Upper lobe of left lung (tissue), 6 donors: ENCODE data around the gene TBC1D5. TPM values are rescaled to one million over a fixed set of nuclear protein-coding genes. Genes with fewer than 3 reads are reported as not detected.

ENCODE experiments used
- ATAC-seq, 2 donors: fragments of 200-7000 bp; cut with Tn5 transposase; one replicate each; pipeline ENCODE4 v1.9.1; 2022; ENCODE audit warnings: mild to moderate bottlenecking in 2 of 2, moderate library complexity in 2 of 2; ENCODE audit not compliant: low FRiP score in 2 of 2
- DNase-seq, 2 donors: peaks; one replicate each; pipeline ENCODE4 v3.0.0-alpha.2; 2019 to 2020
- H3K27ac ChIP-seq, 4 donors: fragments of 200-600 bp; sonication (generic); one replicate each; pipeline ENCODE4 v1.5.1; 2016 to 2019
- H3K27me3 ChIP-seq, 4 donors: fragments of 200-600 bp; sonication (generic); one replicate each; pipeline ENCODE4 v1.5.1; 2017 to 2019
- H3K36me3 ChIP-seq, 4 donors: fragments of 200-600 bp; sonication (generic); one replicate each; pipeline ENCODE4 v1.5.1; 2016 to 2019
- H3K4me1 ChIP-seq, 4 donors: fragments of 200-600 bp; sonication (generic); one replicate each; pipeline ENCODE4 v1.5.1; 2018 to 2019
- H3K4me3 ChIP-seq, 4 donors: fragments of 200-600 bp; sonication (generic); one replicate each; pipeline ENCODE4 v1.5.1; 2017 to 2019; ENCODE audit warnings: mild to moderate bottlenecking in 2 of 4, moderate library complexity in 1 of 4
- H3K9me3 ChIP-seq, 4 donors: fragments of 200-600 bp; sonication (generic); one replicate each; pipeline ENCODE4 v1.5.1; 2018 to 2019
- CTCF ChIP-seq, 6 experiments: fragments of 450-650 bp in 4 of 6; fragments of 200-600 bp in 2 of 6; sonication (generic) in 2 of 6; IDR thresholded peaks; one replicate each; pipeline ENCODE4 v1.5.1; 2016 to 2019; ENCODE audit warnings: antibody characterized with exemption in 6 of 6
- EP300 ChIP-seq, 4 donors: sonication (generic); formaldehyde crosslinking; IDR thresholded peaks; one replicate each; pipeline ENCODE4 v1.5.1; 2017; ENCODE audit warnings: antibody characterized with exemption in 4 of 4, control low read depth in 2 of 4
- POLR2A ChIP-seq, 4 donors: fragments of 450-650 bp; IDR thresholded peaks; one replicate each; pipeline ENCODE4 v1.5.1; 2016 to 2017; ENCODE audit warnings: antibody characterized with exemption in 4 of 4, mild to moderate bottlenecking in 2 of 4
- POLR2AphosphoS5 ChIP-seq, 2 donors: sonication (generic); formaldehyde crosslinking; IDR thresholded peaks; one replicate each; pipeline ENCODE4 v1.5.1; 2017; ENCODE audit warnings: antibody characterized with exemption in 2 of 2
- WGBS, 2 donors: methylation state at CpG; one replicate each; pipeline ENCODE4 v1.1.5; 2017 to 2018; 5-methylcytosine and 5-hydroxymethylcytosine counted together
- total RNA-seq, 6 donors: library from RNA; depleted of rRNA in 4 of 6; stranded (reverse); fragments of >200 nt in 4 of 6; gene quantifications; one replicate each; pipeline versions ENCODE4 v1.1.0 to v1.2.1, GENCODE V29; 2016 to 2021
- donor health status: DM: no; HTN: no; CAD: no; lungs with moderate emphysema.
- donor health status: DM: no; HTN: yes; CAD: no; lungs with severe emphysema.

TBC1D5 gene
- total RNA-seq, 6 donors from 2014 or later, result 53.0 to 135 (median 63.3) TPM

- ATAC-seq (no peak), DNase-seq (no peak)
- H3K27me3 ChIP-seq, result no peaks in the 10 kb centered on the region
- H3K27ac ChIP-seq, result no peak overlapping the region
- no peak overlapping the region for H3K4me3 ChIP-seq
- H3K4me1 ChIP-seq, result no peaks in the 10 kb centered on the region
- H3K36me3 ChIP-seq, result no peaks in the 10 kb centered on the region
- TF ChIP-seq CTCF (IDR thresholded peaks at IDR 0.05) (no peak), POLR2A (IDR thresholded peaks at IDR 0.05) (no peak), POLR2AphosphoS5 (IDR thresholded peaks at IDR 0.05) (no peak), EP300 (IDR thresholded peaks at IDR 0.05) (no peak)
- no peaks in the 10 kb centered on the region for H3K9me3 ChIP-seq
- WGBS, 2 donors, result 93 to 100% methylated on average over 1 of the region's 1 CpG
These were observed 412.5 kb downstream of the TBC1D5 start for GRCh38 chr3:17329927-17330326.

- 37 to 51% methylated on average over 5 of the region's 5 CpGs for WGBS, 2 donors
- no peaks in the 10 kb centered on the region for H3K36me3 ChIP-seq
- no peak overlapping the region for H3K4me3 ChIP-seq
- no peak for ATAC-seq
- DNase-seq, result no peak
- no peak for TF ChIP-seq POLR2A (IDR thresholded peaks at IDR 0.05)
- no peaks in the 10 kb centered on the region for H3K27me3 ChIP-seq
- peaks cover 0 to 7% (median 2%) of the 10 kb centered on the region in 4 donors for H3K4me1 ChIP-seq
- no peaks in the 10 kb centered on the region for H3K9me3 ChIP-seq
- H3K27ac ChIP-seq, result no peak overlapping the region
These were observed 420.2 kb downstream of the TBC1D5 start for GRCh38 chr3:17322106-17322793.

GRCh38 chr3:17320266-17320665 lies 422.2 kb downstream of the TBC1D5 start:
- DNase-seq (no peak), ATAC-seq (no peak)
- no peaks in the 10 kb centered on the region for H3K9me3 ChIP-seq
- no peaks in the 10 kb centered on the region for H3K36me3 ChIP-seq
- no peaks in the 10 kb centered on the region for H3K27me3 ChIP-seq
- H3K4me3 ChIP-seq, result no peak overlapping the region
- H3K4me1 ChIP-seq, result peaks cover 0 to 7% (median 2%) of the 10 kb centered on the region in 4 donors
- no peak for TF ChIP-seq POLR2AphosphoS5 (IDR thresholded peaks at IDR 0.05)
- no peak for TF ChIP-seq EP300 (IDR thresholded peaks at IDR 0.05)
- no peak for TF ChIP-seq CTCF (IDR thresholded peaks at IDR 0.05)
- no peak for TF ChIP-seq POLR2A (IDR thresholded peaks at IDR 0.05)
- no peak overlapping the region for H3K27ac ChIP-seq

- ATAC-seq (no peak), DNase-seq (no peak)
- no peaks in the 10 kb centered on the region for H3K36me3 ChIP-seq
- H3K4me1 ChIP-seq, result no peaks in the 10 kb centered on the region
- H3K27ac ChIP-seq, result no peak overlapping the region
- TF ChIP-seq EP300 (IDR thresholded peaks at IDR 0.05) (no peak), POLR2AphosphoS5 (IDR thresholded peaks at IDR 0.05) (no peak), POLR2A (IDR thresholded peaks at IDR 0.05) (no peak), CTCF (IDR thresholded peaks at IDR 0.05) (no peak)
- 76 to 87% methylated on average over 3 of the region's 3 CpGs for WGBS, 2 donors
- no peak overlapping the region for H3K4me3 ChIP-seq
- no peaks in the 10 kb centered on the region for H3K27me3 ChIP-seq
- H3K9me3 ChIP-seq, result no peaks in the 10 kb centered on the region
These were observed 426.5 kb downstream of the TBC1D5 start for GRCh38 chr3:17315897-17316296.

GRCh38 chr3:17314171-17314570 lies 428.3 kb downstream of the TBC1D5 start:
- no peak for TF ChIP-seq CTCF (IDR thresholded peaks at IDR 0.05)
- TF ChIP-seq POLR2AphosphoS5 (IDR thresholded peaks at IDR 0.05), result no peak
- TF ChIP-seq EP300 (IDR thresholded peaks at IDR 0.05), result no peak
- no peak for TF ChIP-seq POLR2A (IDR thresholded peaks at IDR 0.05)
- Histone ChIP-seq H3K27me3 (no peaks in the 10 kb centered on the region), H3K4me3 (no peak overlapping the region), H3K9me3 (no peaks in the 10 kb centered on the region), H3K36me3 (no peaks in the 10 kb centered on the region), H3K4me1 (no peaks in the 10 kb centered on the region), H3K27ac (no peak overlapping the region)
- ATAC-seq, result no peak
- DNase-seq, result no peak
